Measurements from ENCODE around the gene MYH3.

DNA sequence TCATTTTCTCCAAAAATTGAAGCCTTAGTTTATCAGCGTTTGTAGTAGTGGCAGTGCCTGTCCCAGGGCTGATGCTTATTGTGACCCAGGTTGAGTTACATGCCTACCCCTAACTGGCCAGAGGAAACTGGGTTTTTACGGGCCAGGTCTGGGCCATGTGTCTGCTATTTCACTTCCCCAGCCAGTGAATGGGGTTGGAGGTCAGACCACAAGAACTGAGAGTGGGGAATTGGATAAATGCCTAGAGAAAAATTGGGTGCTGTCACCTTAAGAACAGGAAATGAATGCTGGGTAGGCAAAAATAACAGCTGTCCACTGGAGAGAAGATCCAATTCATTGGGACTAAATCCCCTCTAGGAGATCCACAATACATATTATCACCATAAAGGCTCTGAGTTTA, 45.5 kb upstream of the MYH3 start:
- TF ChIP-seq, protein P1, sequence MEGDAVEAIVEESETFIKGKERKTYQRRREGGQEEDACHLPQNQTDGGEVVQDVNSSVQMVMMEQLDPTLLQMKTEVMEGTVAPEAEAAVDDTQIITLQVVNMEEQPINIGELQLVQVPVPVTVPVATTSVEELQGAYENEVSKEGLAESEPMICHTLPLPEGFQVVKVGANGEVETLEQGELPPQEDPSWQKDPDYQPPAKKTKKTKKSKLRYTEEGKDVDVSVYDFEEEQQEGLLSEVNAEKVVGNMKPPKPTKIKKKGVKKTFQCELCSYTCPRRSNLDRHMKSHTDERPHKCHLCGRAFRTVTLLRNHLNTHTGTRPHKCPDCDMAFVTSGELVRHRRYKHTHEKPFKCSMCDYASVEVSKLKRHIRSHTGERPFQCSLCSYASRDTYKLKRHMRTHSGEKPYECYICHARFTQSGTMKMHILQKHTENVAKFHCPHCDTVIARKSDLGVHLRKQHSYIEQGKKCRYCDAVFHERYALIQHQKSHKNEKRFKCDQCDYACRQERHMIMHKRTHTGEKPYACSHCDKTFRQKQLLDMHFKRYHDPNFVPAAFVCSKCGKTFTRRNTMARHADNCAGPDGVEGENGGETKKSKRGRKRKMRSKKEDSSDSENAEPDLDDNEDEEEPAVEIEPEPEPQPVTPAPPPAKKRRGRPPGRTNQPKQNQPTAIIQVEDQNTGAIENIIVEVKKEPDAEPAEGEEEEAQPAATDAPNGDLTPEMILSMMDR (IDR thresholded peaks at IDR 0.05), result no peak
- TF ChIP-seq POLR2A (IDR thresholded peaks at IDR 0.05) (no peak), POLR2AphosphoS5 (IDR thresholded peaks at IDR 0.05) (no peak), EP300 (IDR thresholded peaks at IDR 0.05) (no peak)
